K562 (cell line): ENCODE results near the gene PAK1IP1. TPM values are rescaled to one million over a fixed set of nuclear protein-coding genes. Genes with fewer than 3 reads are reported as not detected.

ENCODE experiments used
- ATAC-seq: fragments of 200-7000 bp; cut with Tn5 transposase; 3 replicates; pipeline ENCODE4 v1.9.1; 2020; ENCODE audit warnings: moderate library complexity
- BruUV-seq: library from RNA; stranded (reverse); fragments of 400-500 nt; replicated peaks from 2 replicates; lab custom pipeline; 2021; lab: Mats Ljungman, UMichigan
- CTCF ChIA-PET: fragments of 300-600 bp; formaldehyde crosslinking; extraction: SDS; loops from one replicate; lab custom pipeline; 2021; ENCODE audit warnings: low intra/inter-chr PET ratio; lab: Yijun Ruan, JAX
- POLR2A ChIA-PET: fragments of 300-600, 350-650 bp; sonication (Branson Sonifier 250); formaldehyde crosslinking; extraction: SDS; loops from one replicate; lab custom pipeline; 2021; ENCODE audit warnings: antibody characterized with exemption, inconsistent platforms; lab: Yijun Ruan, JAX
- DNase-seq, 4 experiments: peaks; one replicate each; pipeline versions ENCODE4 v3.0.0 to v3.0.0-alpha.2; 2011 to 2018; ENCODE audit warnings: low spot score in 3 of 4, mixed read lengths in 3 of 4; ENCODE audit errors: extremely low read depth in 1 of 4
- FAIRE-seq: peaks from 2 replicates; lab custom pipeline; 2011; peaks lifted over from hg19 to GRCh38; lab: Jason Lieb, UNC
- H2AFZ ChIP-seq: 2 replicates; pipeline ENCODE4 v1.6.0; 2011; ENCODE audit warnings: low read depth, low read length, control low read depth, inconsistent platforms
- H3K27ac ChIP-seq: fragments of 200-600 bp; 3 replicates; pipeline ENCODE4 v1.8.0; 2011; ENCODE audit warnings: low read depth, mild to moderate bottlenecking, control low read depth, inconsistent platforms, low read length, moderate library complexity, mixed read lengths; ENCODE audit errors: extremely low read depth
- H3K27me3 ChIP-seq, 2 experiments: fragments of 300-600 bp in 1 of 2; 2 replicates in 1 of 2; 3 replicates in 1 of 2; pipeline versions ENCODE4 v1.6.0 to v1.8.0; 2011; ENCODE audit warnings: inconsistent platforms in 2 of 2, low read length in 2 of 2, mild to moderate bottlenecking in 1 of 2, mixed read lengths in 1 of 2, moderate library complexity in 1 of 2; ENCODE audit not compliant: control insufficient read depth in 2 of 2, insufficient read depth in 2 of 2
- H3K36me3 ChIP-seq: fragments of 300-600 bp; 3 replicates; pipeline ENCODE4 v1.8.0; 2011; ENCODE audit warnings: mild to moderate bottlenecking, low read length, inconsistent platforms; ENCODE audit not compliant: control insufficient read depth, insufficient read depth
- H3K4me1 ChIP-seq, 2 experiments: fragments of 200-600 bp in 1 of 2; replicated peaks in 1 of 2; 2 replicates in 1 of 2; 3 replicates in 1 of 2; pipeline versions ENCODE4 v1.5.1 to v1.8.0; 2011; ENCODE audit warnings: inconsistent platforms in 2 of 2, low read length in 2 of 2, mild to moderate bottlenecking in 1 of 2, mixed read lengths in 1 of 2, moderate library complexity in 1 of 2; ENCODE audit not compliant: control insufficient read depth in 2 of 2, insufficient read depth in 2 of 2
- H3K4me2 ChIP-seq: 2 replicates; pipeline ENCODE4 v1.6.1; 2011; ENCODE audit warnings: low read length, control low read depth, inconsistent platforms, mixed read lengths; ENCODE audit not compliant: insufficient read depth
- H3K4me3 ChIP-seq: fragments of 200-600 bp; sonication (generic), shearing (Covaris generic); 2 replicates; pipeline ENCODE4 v1.5.1; 2016; ENCODE audit warnings: control low read depth, inconsistent platforms
- H3K79me2 ChIP-seq: fragments of 200-600 bp; 3 replicates; pipeline ENCODE4 v1.8.0; 2011; ENCODE audit warnings: low read length, inconsistent platforms; ENCODE audit not compliant: control insufficient read depth, insufficient read depth
- H3K9ac ChIP-seq, 2 experiments: 2 replicates each; pipeline versions ENCODE4 v1.6.0 to v1.6.1; 2011; ENCODE audit warnings: low read depth in 2 of 2, low read length in 2 of 2, control low read depth in 1 of 2, inconsistent platforms in 1 of 2, mild to moderate bottlenecking in 1 of 2, mixed read lengths in 1 of 2; ENCODE audit not compliant: insufficient read depth in 1 of 2
- H3K9me1 ChIP-seq: one replicate; pipeline ENCODE4 v1.6.0; 2011; ENCODE audit warnings: inconsistent platforms, mild to moderate bottlenecking, low read length, moderate library complexity; ENCODE audit not compliant: control insufficient read depth, insufficient read depth
- H3K9me3 ChIP-seq: replicated peaks from 2 replicates; pipeline ENCODE4 v1.5.1; 2011; ENCODE audit warnings: low read depth, low read length, inconsistent platforms; ENCODE audit not compliant: control insufficient read depth, insufficient read depth
- H4K20me1 ChIP-seq: replicated peaks from 2 replicates; pipeline ENCODE4 v1.6.1; 2011; ENCODE audit warnings: low read length, inconsistent platforms, mixed read lengths; ENCODE audit not compliant: control insufficient read depth, insufficient read depth
- FOXP1 ChIP-seq: sonication (generic); formaldehyde crosslinking; IDR thresholded peaks from 2 replicates; pipeline ENCODE4 v1.8.0; 2022; ENCODE audit warnings: mild to moderate bottlenecking, missing genetic modification reagents
- GTF2E2 ChIP-seq: fragments of 200-800 bp; sonication (Bioruptor generic); IDR thresholded peaks from 2 replicates; pipeline ENCODE4 v1.6.1; 2016; ENCODE audit warnings: missing genetic modification characterization, missing compliant biosample characterization
- KAT7 ChIP-seq: sonication (generic); formaldehyde crosslinking; IDR thresholded peaks from 2 replicates; pipeline ENCODE4 v1.8.0; 2022; ENCODE audit warnings: missing genetic modification reagents, mild to moderate bottlenecking, borderline replicate concordance
- KLF13 ChIP-seq: fragments of 450-650 bp; IDR thresholded peaks from 2 replicates; pipeline ENCODE4 v1.6.1; 2016; ENCODE audit warnings: missing genetic modification characterization, low read depth, mild to moderate bottlenecking, missing compliant biosample characterization, moderate library complexity, borderline replicate concordance
- MCM7 ChIP-seq, 2 experiments: fragments of 450-650 bp; IDR thresholded peaks; 2 replicates each; pipeline ENCODE4 v1.6.1; 2016 to 2018
- MTA2 ChIP-seq: fragments of 450-650 bp; IDR thresholded peaks from 2 replicates; pipeline ENCODE4 v1.6.1; 2016; ENCODE audit warnings: low read depth
- NCOA2 ChIP-seq, 2 experiments: fragments of 450-650 bp; IDR thresholded peaks; 2 replicates each; pipeline ENCODE4 v1.6.1; 2018; ENCODE audit warnings: mild to moderate bottlenecking in 2 of 2, moderate library complexity in 1 of 2; ENCODE audit not compliant: partially characterized antibody in 2 of 2
- NR1H2 ChIP-seq: sonication (generic); formaldehyde crosslinking; IDR thresholded peaks from 2 replicates; pipeline ENCODE4 v1.4.0; 2020; ENCODE audit warnings: mild to moderate bottlenecking, missing genetic modification reagents
- TBP ChIP-seq: optimal IDR thresholded peaks from 2 replicates; pipeline ENCODE3; 2011; ENCODE audit warnings: low read depth, low read length, improper control_type of control experiment
- U2AF1 ChIP-seq: fragments of 200-400 bp; formaldehyde crosslinking; optimal IDR thresholded peaks from 2 replicates; pipeline ENCODE3; 2017; ENCODE audit warnings: mild to moderate bottlenecking, low read depth, low read length, moderate library complexity
- WGBS: fragments of 100-300 bp; shearing (Covaris generic); methylation state at CpG from one replicate; pipeline ENCODE4 v1.1.6; 2016; ENCODE audit warnings: low coverage, mixed read lengths; ENCODE audit not compliant: insufficient coverage; ENCODE audit errors: missing lambda C conversion rate; 5-methylcytosine and 5-hydroxymethylcytosine counted together
- in situ Hi-C: fragments of 300-500 bp; cut with MboI; formaldehyde crosslinking; loops from 4 replicates; pipeline ENCODE4 v1.15.0; 2018; ENCODE audit warnings: inconsistent platforms, mixed read lengths
- intact Hi-C: fragments of 100-400 bp; cut with micrococcal nuclease; formaldehyde crosslinking; loops from 2 replicates; pipeline ENCODE4 v1.14.2; 2022
- polyA plus RNA-seq, 8 experiments: library from polyadenylated mRNA; depleted of rRNA in 4 of 8; stranded (reverse) in 5 of 8; unstranded in 3 of 8; fragments of >200 nt; fragmentation: Nextera tagmentation in 2 of 8; fragmentation: Illumina TruSeq in 1 of 8; extraction: Ambion mirVana in 2 of 8; extraction: Trizol in 1 of 8; gene quantifications; 2 replicates each; pipeline versions ENCODE4 v1.2.1 to v1.2.3, GENCODE V29; 2011 to 2014; ENCODE audit warnings: inconsistent platforms in 1 of 8, missing spikeins in 1 of 8
- total RNA-seq, 7 experiments: library from RNA; depleted of rRNA in 6 of 7; stranded (reverse); fragments of >200 nt in 6 of 7; fragmentation: Illumina TruSeq in 2 of 7; extraction: Trizol in 2 of 7; gene quantifications; 2 replicates each; pipeline versions ENCODE4 v1.2.1 to v1.2.3, GENCODE V29; 2011 to 2021; ENCODE audit warnings: low replicate concordance in 1 of 7
- TF ChIP-seq, protein P1 (sequence below): sonication (generic); formaldehyde crosslinking; IDR thresholded peaks from 2 replicates; pipeline ENCODE4 v1.8.0; 2023; ENCODE audit warnings: mild to moderate bottlenecking, missing genetic modification reagents
- TF ChIP-seq, protein P2 (sequence below), 3 experiments: fragments of 200-800 bp in 1 of 3; fragments of 250-450 bp in 1 of 3; fragments of 450-650 bp in 1 of 3; sonication (Bioruptor Pico) in 1 of 3; sonication (Bioruptor generic) in 1 of 3; formaldehyde crosslinking in 1 of 3; IDR thresholded peaks; 2 replicates each; pipeline versions ENCODE4 v1.6.1 to v1.8.0; 2016 to 2022; ENCODE audit warnings: mild to moderate bottlenecking in 2 of 3, missing genetic modification characterization in 2 of 3, missing compliant biosample characterization in 1 of 3, moderate library complexity in 1 of 3

Gene PAK1IP1
- total and polyA plus RNA-seq, 9 of the 15 experiments (the other 6 are each of a cell fraction or from before 2014, with no cell fraction given), result 50.0 to 200 (median 87.0) TPM

- Histone ChIP-seq H3K36me3 (peaks cover 43% of the 10 kb centered on the region), H3K4me1 (peaks cover 5 to 13% of the 10 kb centered on the region in 2 experiments; a peak in 4 of 5 replicates), H3K27me3 (no peaks in the 10 kb centered on the region), H3K9ac (peak overlapping the region; percentile 89 to 100), H3K9me3 (peaks cover 3% of the 10 kb centered on the region; the same call in 1 of the 2 replicates), H2AFZ (peak overlapping the region; percentile 81), H3K79me2 (peaks cover 68% of the 10 kb centered on the region), H3K27ac (peak overlapping the region; percentile 84), H3K4me2 (peak overlapping the region; percentile 94), H3K9me1 (no peaks in the 10 kb centered on the region), H4K20me1 (no peaks in the 10 kb centered on the region), H3K4me3 (peak overlapping the region; percentile 55)
- in situ Hi-C loops, result no loop called here
- intact Hi-C loops, result loop anchor here (2.0 kb wide), 2 partner anchors 176 to 184 kb away; no protein-coding TSS in a partner anchor
- POLR2A ChIA-PET, result interaction anchor here (0.5 to 1.8 kb wide), 19 partner anchors 8 to 1733 kb away, joined by 3 to 12 read pairs (median 3); no protein-coding TSS in a partner anchor
- ATAC-seq (0 out of 3 replicates have a peak, but pooled peaks have one; percentile 9), FAIRE-seq (no peak), DNase-seq (peak in 2 of 4 experiments; percentile 34 to 40)
- CTCF ChIA-PET, result interaction anchor here (0.8 kb wide), 1 partner anchor 192 kb away, joined by 3 read pairs; no protein-coding TSS in a partner anchor
- BruUV-seq, result no TSS peak
- WGBS, result under 1% methylated on average over 17 of the region's 17 CpGs
- TF ChIP-seq KAT7 (peak; percentile 3; the same call in 1 of the 2 replicates), NCOA2 (IDR thresholded peaks at IDR 0.05; ENCODE audit: partially characterized antibody in 2 of 2) (no peak), MCM7 (IDR thresholded peaks at IDR 0.05) (no peak), NR1H2 (CRISPR knock-in tag) (no peak), TBP (no peak), U2AF1 (no peak), KLF13 (tag) (no peak), FOXP1 (no peak), GTF2E2 (0 out of 2 replicates have a peak, but pooled peaks have one; percentile 3), MTA2 (no peak)
- TF ChIP-seq, protein P1, sequence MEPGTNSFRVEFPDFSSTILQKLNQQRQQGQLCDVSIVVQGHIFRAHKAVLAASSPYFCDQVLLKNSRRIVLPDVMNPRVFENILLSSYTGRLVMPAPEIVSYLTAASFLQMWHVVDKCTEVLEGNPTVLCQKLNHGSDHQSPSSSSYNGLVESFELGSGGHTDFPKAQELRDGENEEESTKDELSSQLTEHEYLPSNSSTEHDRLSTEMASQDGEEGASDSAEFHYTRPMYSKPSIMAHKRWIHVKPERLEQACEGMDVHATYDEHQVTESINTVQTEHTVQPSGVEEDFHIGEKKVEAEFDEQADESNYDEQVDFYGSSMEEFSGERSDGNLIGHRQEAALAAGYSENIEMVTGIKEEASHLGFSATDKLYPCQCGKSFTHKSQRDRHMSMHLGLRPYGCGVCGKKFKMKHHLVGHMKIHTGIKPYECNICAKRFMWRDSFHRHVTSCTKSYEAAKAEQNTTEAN (CRISPR knock-in tag), result 0 out of 2 replicates have a peak, but pooled peaks have one; percentile 37
- TF ChIP-seq, protein P2, sequence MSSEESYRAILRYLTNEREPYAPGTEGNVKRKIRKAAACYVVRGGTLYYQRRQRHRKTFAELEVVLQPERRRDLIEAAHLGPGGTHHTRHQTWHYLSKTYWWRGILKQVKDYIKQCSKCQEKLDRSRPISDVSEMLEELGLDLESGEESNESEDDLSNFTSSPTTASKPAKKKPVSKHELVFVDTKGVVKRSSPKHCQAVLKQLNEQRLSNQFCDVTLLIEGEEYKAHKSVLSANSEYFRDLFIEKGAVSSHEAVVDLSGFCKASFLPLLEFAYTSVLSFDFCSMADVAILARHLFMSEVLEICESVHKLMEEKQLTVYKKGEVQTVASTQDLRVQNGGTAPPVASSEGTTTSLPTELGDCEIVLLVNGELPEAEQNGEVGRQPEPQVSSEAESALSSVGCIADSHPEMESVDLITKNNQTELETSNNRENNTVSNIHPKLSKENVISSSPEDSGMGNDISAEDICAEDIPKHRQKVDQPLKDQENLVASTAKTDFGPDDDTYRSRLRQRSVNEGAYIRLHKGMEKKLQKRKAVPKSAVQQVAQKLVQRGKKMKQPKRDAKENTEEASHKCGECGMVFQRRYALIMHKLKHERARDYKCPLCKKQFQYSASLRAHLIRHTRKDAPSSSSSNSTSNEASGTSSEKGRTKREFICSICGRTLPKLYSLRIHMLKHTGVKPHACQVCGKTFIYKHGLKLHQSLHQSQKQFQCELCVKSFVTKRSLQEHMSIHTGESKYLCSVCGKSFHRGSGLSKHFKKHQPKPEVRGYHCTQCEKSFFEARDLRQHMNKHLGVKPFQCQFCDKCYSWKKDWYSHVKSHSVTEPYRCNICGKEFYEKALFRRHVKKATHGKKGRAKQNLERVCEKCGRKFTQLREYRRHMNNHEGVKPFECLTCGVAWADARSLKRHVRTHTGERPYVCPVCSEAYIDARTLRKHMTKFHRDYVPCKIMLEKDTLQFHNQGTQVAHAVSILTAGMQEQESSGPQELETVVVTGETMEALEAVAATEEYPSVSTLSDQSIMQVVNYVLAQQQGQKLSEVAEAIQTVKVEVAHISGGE (CRISPR knock-in tag; IDR thresholded peaks at IDR 0.05), result peak in 1 of 3 experiments; percentile 5; a peak in 1 of 6 replicates
Observed at GRCh38 chr6:10695086-10695657, 400 bp downstream of the PAK1IP1 start.
